K562 (cell line): ENCODE data around the gene KYAT1. TPM values are rescaled to one million over a fixed set of nuclear protein-coding genes. Genes with fewer than 3 reads are reported as not detected.

ENCODE experiments used
- ATAC-seq: fragments of 200-7000 bp; cut with Tn5 transposase; 3 replicates; pipeline ENCODE4 v1.9.1; 2020; ENCODE audit warnings: moderate library complexity
- BruUV-seq: library from RNA; stranded (reverse); fragments of 400-500 nt; replicated peaks from 2 replicates; lab custom pipeline; 2021; lab: Mats Ljungman, UMichigan
- CTCF ChIA-PET: fragments of 300-600 bp; formaldehyde crosslinking; extraction: SDS; loops from one replicate; lab custom pipeline; 2021; ENCODE audit warnings: low intra/inter-chr PET ratio; lab: Yijun Ruan, JAX
- POLR2A ChIA-PET: fragments of 300-600, 350-650 bp; sonication (Branson Sonifier 250); formaldehyde crosslinking; extraction: SDS; loops from one replicate; lab custom pipeline; 2021; ENCODE audit warnings: antibody characterized with exemption, inconsistent platforms; lab: Yijun Ruan, JAX
- DNase-seq, 4 experiments: peaks; one replicate each; pipeline versions ENCODE4 v3.0.0 to v3.0.0-alpha.2; 2011 to 2018; ENCODE audit warnings: low spot score in 3 of 4, mixed read lengths in 3 of 4; ENCODE audit errors: extremely low read depth in 1 of 4
- FAIRE-seq: peaks from 2 replicates; lab custom pipeline; 2011; peaks lifted over from hg19 to GRCh38; lab: Jason Lieb, UNC
- H2AFZ ChIP-seq: 2 replicates; pipeline ENCODE4 v1.6.0; 2011; ENCODE audit warnings: low read depth, low read length, control low read depth, inconsistent platforms
- H3K27ac ChIP-seq: fragments of 200-600 bp; 3 replicates; pipeline ENCODE4 v1.8.0; 2011; ENCODE audit warnings: low read depth, mild to moderate bottlenecking, control low read depth, inconsistent platforms, low read length, moderate library complexity, mixed read lengths; ENCODE audit errors: extremely low read depth
- H3K27me3 ChIP-seq, 2 experiments: fragments of 300-600 bp in 1 of 2; 2 replicates in 1 of 2; 3 replicates in 1 of 2; pipeline versions ENCODE4 v1.6.0 to v1.8.0; 2011; ENCODE audit warnings: inconsistent platforms in 2 of 2, low read length in 2 of 2, mild to moderate bottlenecking in 1 of 2, mixed read lengths in 1 of 2, moderate library complexity in 1 of 2; ENCODE audit not compliant: control insufficient read depth in 2 of 2, insufficient read depth in 2 of 2
- H3K36me3 ChIP-seq: fragments of 300-600 bp; 3 replicates; pipeline ENCODE4 v1.8.0; 2011; ENCODE audit warnings: mild to moderate bottlenecking, low read length, inconsistent platforms; ENCODE audit not compliant: control insufficient read depth, insufficient read depth
- H3K4me1 ChIP-seq, 2 experiments: fragments of 200-600 bp in 1 of 2; replicated peaks in 1 of 2; 2 replicates in 1 of 2; 3 replicates in 1 of 2; pipeline versions ENCODE4 v1.5.1 to v1.8.0; 2011; ENCODE audit warnings: inconsistent platforms in 2 of 2, low read length in 2 of 2, mild to moderate bottlenecking in 1 of 2, mixed read lengths in 1 of 2, moderate library complexity in 1 of 2; ENCODE audit not compliant: control insufficient read depth in 2 of 2, insufficient read depth in 2 of 2
- H3K4me2 ChIP-seq: 2 replicates; pipeline ENCODE4 v1.6.1; 2011; ENCODE audit warnings: low read length, control low read depth, inconsistent platforms, mixed read lengths; ENCODE audit not compliant: insufficient read depth
- H3K4me3 ChIP-seq: fragments of 200-600 bp; sonication (generic), shearing (Covaris generic); 2 replicates; pipeline ENCODE4 v1.5.1; 2016; ENCODE audit warnings: control low read depth, inconsistent platforms
- H3K79me2 ChIP-seq: fragments of 200-600 bp; 3 replicates; pipeline ENCODE4 v1.8.0; 2011; ENCODE audit warnings: low read length, inconsistent platforms; ENCODE audit not compliant: control insufficient read depth, insufficient read depth
- H3K9ac ChIP-seq, 2 experiments: 2 replicates each; pipeline versions ENCODE4 v1.6.0 to v1.6.1; 2011; ENCODE audit warnings: low read depth in 2 of 2, low read length in 2 of 2, control low read depth in 1 of 2, inconsistent platforms in 1 of 2, mild to moderate bottlenecking in 1 of 2, mixed read lengths in 1 of 2; ENCODE audit not compliant: insufficient read depth in 1 of 2
- H3K9me1 ChIP-seq: one replicate; pipeline ENCODE4 v1.6.0; 2011; ENCODE audit warnings: inconsistent platforms, mild to moderate bottlenecking, low read length, moderate library complexity; ENCODE audit not compliant: control insufficient read depth, insufficient read depth
- H3K9me3 ChIP-seq: replicated peaks from 2 replicates; pipeline ENCODE4 v1.5.1; 2011; ENCODE audit warnings: low read depth, low read length, inconsistent platforms; ENCODE audit not compliant: control insufficient read depth, insufficient read depth
- H4K20me1 ChIP-seq: replicated peaks from 2 replicates; pipeline ENCODE4 v1.6.1; 2011; ENCODE audit warnings: low read length, inconsistent platforms, mixed read lengths; ENCODE audit not compliant: control insufficient read depth, insufficient read depth
- AFF4 ChIP-seq: sonication (generic); formaldehyde crosslinking; IDR thresholded peaks from 2 replicates; pipeline ENCODE4 v1.8.0; 2023; ENCODE audit warnings: mild to moderate bottlenecking, missing genetic modification reagents
- E2F4 ChIP-seq: sonication (generic); formaldehyde crosslinking; IDR thresholded peaks from 2 replicates; pipeline ENCODE4 v1.8.0; 2022; ENCODE audit warnings: mild to moderate bottlenecking, low read depth, missing genetic modification reagents
- NKRF ChIP-seq: fragments of 450-650 bp; IDR thresholded peaks from 2 replicates; pipeline ENCODE4 v1.6.1; 2016; ENCODE audit warnings: borderline replicate concordance
- PRDM10 ChIP-seq: fragments of 450-650 bp; IDR thresholded peaks from 2 replicates; pipeline ENCODE4 v1.6.1; 2018; ENCODE audit not compliant: partially characterized antibody
- SIN3A ChIP-seq, 2 experiments: fragments of 150-350 bp in 1 of 2; IDR thresholded peaks; 2 replicates each; pipeline ENCODE4 v1.6.1; 2011 to 2016; ENCODE audit warnings: borderline replicate concordance in 2 of 2, low read depth in 2 of 2, low read length in 2 of 2, mild to moderate bottlenecking in 2 of 2, moderate library complexity in 2 of 2; ENCODE audit not compliant: control insufficient read depth in 1 of 2
- WGBS: fragments of 100-300 bp; shearing (Covaris generic); methylation state at CpG from one replicate; pipeline ENCODE4 v1.1.6; 2016; ENCODE audit warnings: low coverage, mixed read lengths; ENCODE audit not compliant: insufficient coverage; ENCODE audit errors: missing lambda C conversion rate; 5-methylcytosine and 5-hydroxymethylcytosine counted together
- in situ Hi-C: fragments of 300-500 bp; cut with MboI; formaldehyde crosslinking; loops from 4 replicates; pipeline ENCODE4 v1.15.0; 2018; ENCODE audit warnings: inconsistent platforms, mixed read lengths
- intact Hi-C: fragments of 100-400 bp; cut with micrococcal nuclease; formaldehyde crosslinking; loops from 2 replicates; pipeline ENCODE4 v1.14.2; 2022
- polyA plus RNA-seq, 8 experiments: library from polyadenylated mRNA; depleted of rRNA in 4 of 8; stranded (reverse) in 5 of 8; unstranded in 3 of 8; fragments of >200 nt; fragmentation: Nextera tagmentation in 2 of 8; fragmentation: Illumina TruSeq in 1 of 8; extraction: Ambion mirVana in 2 of 8; extraction: Trizol in 1 of 8; gene quantifications; 2 replicates each; pipeline versions ENCODE4 v1.2.1 to v1.2.3, GENCODE V29; 2011 to 2014; ENCODE audit warnings: inconsistent platforms in 1 of 8, missing spikeins in 1 of 8
- total RNA-seq, 7 experiments: library from RNA; depleted of rRNA in 6 of 7; stranded (reverse); fragments of >200 nt in 6 of 7; fragmentation: Illumina TruSeq in 2 of 7; extraction: Trizol in 2 of 7; gene quantifications; 2 replicates each; pipeline versions ENCODE4 v1.2.1 to v1.2.3, GENCODE V29; 2011 to 2021; ENCODE audit warnings: low replicate concordance in 1 of 7

KYAT1 gene
- total and polyA plus RNA-seq, 9 of the 15 experiments (the other 6 are each of a cell fraction or from before 2014, with no cell fraction given), result 6.4 to 16.8 (median 11.1) TPM

GRCh38 chr9:128819716-128820664 is 61.8 kb downstream of the KYAT1 start:
- Histone ChIP-seq H2AFZ (no peak overlapping the region), H3K27me3 (no peaks in the 10 kb centered on the region), H3K79me2 (peaks cover 20% of the 10 kb centered on the region), H3K4me3 (peak overlapping the region; percentile 70; the same call in 1 of the 2 replicates), H3K4me2 (peak overlapping the region; percentile 98), H3K27ac (no peak overlapping the region; the same call in 2 of the 3 replicates), H3K9ac (peak overlapping the region; percentile 70 to 99), H3K9me1 (no peaks in the 10 kb centered on the region), H4K20me1 (peaks cover 14% of the 10 kb centered on the region), H3K4me1 (peaks cover 4 to 60% of the 10 kb centered on the region in 2 experiments; a peak in 3 of 5 replicates), H3K36me3 (peaks cover 51% of the 10 kb centered on the region), H3K9me3 (no peaks in the 10 kb centered on the region)
- FAIRE-seq (peak; percentile 100), DNase-seq (peak in 3 of 4 experiments; percentile 44 to 89 (median 77)), ATAC-seq (peak; percentile 77)
- intact Hi-C loops, result loop anchor here (5.0 kb wide), 2 partner anchors 42 to 58 kb away; no protein-coding TSS in a partner anchor
- in situ Hi-C loops, result no loop called here
- BruUV-seq, result TSS peak; percentile 78
- POLR2A ChIA-PET, result interaction anchor here (0.6 to 3.9 kb wide), 10 partner anchors 9 to 108 kb away, joined by 3 to 48 read pairs (median 3); partner anchors contain the start of gene SPOUT1
- WGBS, result 19% methylated on average over 18 of the region's 18 CpGs
- CTCF ChIA-PET, result interaction anchor here (0.6 kb wide), 1 partner anchor 42 kb away, joined by 3 read pairs; no protein-coding TSS in a partner anchor
- TF ChIP-seq AFF4 (CRISPR knock-in tag) (0 out of 2 replicates have a peak, but pooled peaks have one; percentile 24), SIN3A (IDR thresholded peaks at IDR 0.05; ENCODE audit: borderline replicate concordance in 2 of 2, control insufficient read depth in 1 of 2, low read depth in 2 of 2, low read length in 2 of 2) (peak in 1 of 2 experiments; percentile 53; a peak in 1 of 4 replicates), E2F4 (CRISPR knock-in tag) (peak; percentile 94), PRDM10 (peak; percentile 16), NKRF (peak; percentile 34; the same call in 1 of the 2 replicates)
